NCI-H526 treated with DMSO at 0.1 percent for 48 hours (cell line): ENCODE results near the gene G0S2.

Experiments used
- DNase-seq: peaks from one replicate; lab custom pipeline; 2025; lab: John Stamatoyannopoulos, UW

G0S2 gene

GRCh38 chr1:209648931-209649776 is 26.1 kb upstream of the G0S2 start:
- no peak for DNase-seq

- DNase-seq: no peak
Measured at GRCh38 chr1:209650454-209650853, 24.8 kb upstream of the G0S2 start.

- no peak for DNase-seq
Measured at GRCh38 chr1:209651138-209651587, 24.0 kb upstream of the G0S2 start.

- DNase-seq: no peak
Measured at GRCh38 chr1:209652121-209652735, 23.0 kb upstream of the G0S2 start, which contains the start of gene LAMB3. Gene LAMB3, minus strand, starts transcription at chr1:209652425. Its CDS starts 1,481 bp downstream, at chr1:209650944.

- DNase-seq: peak; percentile 34
Measured at GRCh38 chr1:209652873-209653401, 22.3 kb upstream of the G0S2 start.

- peak; percentile 41 for DNase-seq
Measured at GRCh38 chr1:209653915-209654351, 21.3 kb upstream of the G0S2 start.

GRCh38 chr1:209655411-209656231 is 19.6 kb upstream of the G0S2 start:
- DNase-seq: no peak

GRCh38 chr1:209657140-209657879 is 17.9 kb upstream of the G0S2 start:
- no peak for DNase-seq

GRCh38 chr1:209657918-209658317 is 17.3 kb upstream of the G0S2 start:
- no peak for DNase-seq

GRCh38 chr1:209659909-209660308 is 15.3 kb upstream of the G0S2 start:
- no peak for DNase-seq

- DNase-seq: no peak
Measured at GRCh38 chr1:209661071-209661470, 14.1 kb upstream of the G0S2 start.

- DNase-seq: no peak
Measured at GRCh38 chr1:209662879-209663327, 12.3 kb upstream of the G0S2 start.

GRCh38 chr1:209667103-209667502 is 8.1 kb upstream of the G0S2 start:
- no peak for DNase-seq

GRCh38 chr1:209667708-209668107 is 7.5 kb upstream of the G0S2 start:
- DNase-seq: no peak

- no peak for DNase-seq
Measured at GRCh38 chr1:209670441-209671082, 4.7 kb upstream of the G0S2 start.

- no peak for DNase-seq
Measured at GRCh38 chr1:209672705-209673630, 2.2 kb upstream of the G0S2 start.

GRCh38 chr1:209673631-209674417 is 1.4 kb upstream of the G0S2 start:
- DNase-seq: no peak

GRCh38 chr1:209675565-209676154 is 448 bp downstream of the G0S2 start:
- DNase-seq: peak; percentile 34
